H9 (cell line): ENCODE data around the gene SRGAP3. TPM values are rescaled to one million over a fixed set of nuclear protein-coding genes. Genes with fewer than 3 reads are reported as not detected.

ENCODE experiments used
- DNase-seq: peaks from one replicate; pipeline ENCODE4 v3.0.0-alpha.2; 2017
- H2AFZ ChIP-seq: one replicate; pipeline ENCODE4 v1.6.1; 2013; ENCODE audit warnings: mild to moderate bottlenecking, low read length, control low read depth, moderate library complexity
- H2AK5ac ChIP-seq: 2 replicates; pipeline ENCODE4 v1.6.1; 2013; ENCODE audit warnings: low read length, control low read depth, mixed read lengths; ENCODE audit not compliant: insufficient read length
- H2BK120ac ChIP-seq: one replicate; pipeline ENCODE4 v1.6.1; 2013; ENCODE audit warnings: low read depth, mild to moderate bottlenecking, low read length, control low read depth, inconsistent platforms; ENCODE audit not compliant: poor library complexity, severe bottlenecking
- H2BK12ac ChIP-seq: 2 replicates; pipeline ENCODE4 v1.6.1; 2013; ENCODE audit warnings: low read length, control low read depth, mixed read lengths, low read depth; ENCODE audit not compliant: insufficient read length
- H2BK15ac ChIP-seq: 2 replicates; pipeline ENCODE4 v1.6.1; 2013; ENCODE audit warnings: low read depth, low read length, control low read depth
- H2BK20ac ChIP-seq: one replicate; pipeline ENCODE4 v1.6.1; 2013; ENCODE audit warnings: low read depth, mild to moderate bottlenecking, low read length, control low read depth, inconsistent platforms; ENCODE audit not compliant: poor library complexity, severe bottlenecking
- H2BK5ac ChIP-seq: 2 replicates; pipeline ENCODE4 v1.6.1; 2013; ENCODE audit warnings: low read length, control low read depth, mixed read lengths; ENCODE audit not compliant: insufficient read length
- H3K14ac ChIP-seq: 2 replicates; pipeline ENCODE4 v1.6.1; 2013; ENCODE audit warnings: low read length, control low read depth; ENCODE audit not compliant: insufficient read depth
- H3K18ac ChIP-seq: 2 replicates; pipeline ENCODE4 v1.6.1; 2013; ENCODE audit warnings: low read depth, mild to moderate bottlenecking, mixed read lengths, low read length, control low read depth; ENCODE audit not compliant: insufficient read length
- H3K23ac ChIP-seq: 2 replicates; pipeline ENCODE4 v1.6.1; 2013; ENCODE audit warnings: low read length, control low read depth, mixed read lengths, low read depth; ENCODE audit not compliant: insufficient read length
- H3K23me2 ChIP-seq: 2 replicates; pipeline ENCODE4 v1.6.1; 2013; ENCODE audit warnings: low read depth, mild to moderate bottlenecking, mixed read lengths, low read length, control low read depth; ENCODE audit not compliant: insufficient read length, poor library complexity, severe bottlenecking
- H3K27ac ChIP-seq: 2 replicates; pipeline ENCODE4 v1.5.1; 2013; ENCODE audit warnings: low read length, control low read depth, mixed read lengths, low read depth; ENCODE audit not compliant: insufficient read length
- H3K27me3 ChIP-seq: 2 replicates; pipeline ENCODE4 v1.6.1; 2013; ENCODE audit warnings: low read length, control low read depth, inconsistent platforms; ENCODE audit not compliant: insufficient read depth
- H3K4ac ChIP-seq: 2 replicates; pipeline ENCODE4 v1.6.1; 2013; ENCODE audit warnings: low read depth, mild to moderate bottlenecking, control low read depth, inconsistent platforms, low read length, moderate library complexity
- H3K4me1 ChIP-seq: 2 replicates; pipeline ENCODE4 v1.6.1; 2013; ENCODE audit warnings: low read length, control low read depth, inconsistent platforms; ENCODE audit not compliant: insufficient read depth
- H3K4me2 ChIP-seq: 2 replicates; pipeline ENCODE4 v1.6.1; 2013; ENCODE audit warnings: low read length, control low read depth, mixed read lengths; ENCODE audit not compliant: insufficient read length, insufficient read depth
- H3K56ac ChIP-seq: 2 replicates; pipeline ENCODE4 v1.6.1; 2013; ENCODE audit warnings: low read depth, mild to moderate bottlenecking, mixed read lengths, low read length, control low read depth; ENCODE audit not compliant: insufficient read length
- H3K79me1 ChIP-seq: 2 replicates; pipeline ENCODE4 v1.6.1; 2013; ENCODE audit warnings: low read depth, mild to moderate bottlenecking, moderate library complexity, low read length, control low read depth, inconsistent platforms; ENCODE audit not compliant: insufficient read depth, poor library complexity, severe bottlenecking
- H3K79me2 ChIP-seq: 2 replicates; pipeline ENCODE4 v1.6.1; 2013; ENCODE audit warnings: low read length, control low read depth, inconsistent platforms; ENCODE audit not compliant: insufficient read depth
- H3K9ac ChIP-seq: 2 replicates; pipeline ENCODE4 v1.6.1; 2013; ENCODE audit warnings: low read length, control low read depth, mixed read lengths; ENCODE audit not compliant: insufficient read length; ENCODE audit errors: extremely low read depth
- H3K9me3 ChIP-seq: one replicate; pipeline ENCODE4 v1.6.1; 2013; ENCODE audit warnings: low read depth, low read length, inconsistent platforms; ENCODE audit not compliant: control insufficient read depth
- H3T11ph ChIP-seq: one replicate; pipeline ENCODE4 v1.6.1; 2013; ENCODE audit warnings: mild to moderate bottlenecking, low read length, control low read depth, inconsistent platforms
- H4K20me1 ChIP-seq: one replicate; pipeline ENCODE4 v1.6.1; 2013; ENCODE audit not compliant: control insufficient read depth, insufficient read length, insufficient read depth
- H4K5ac ChIP-seq: 2 replicates; pipeline ENCODE4 v1.6.1; 2013; ENCODE audit warnings: low read depth, mild to moderate bottlenecking, mixed read lengths, low read length, control low read depth; ENCODE audit not compliant: insufficient read length
- H4K8ac ChIP-seq: replicated peaks from 2 replicates; pipeline ENCODE4 v1.6.1; 2013; ENCODE audit warnings: low read length, control low read depth, mixed read lengths, low read depth; ENCODE audit not compliant: insufficient read length
- H4K91ac ChIP-seq: 2 replicates; pipeline ENCODE4 v1.6.1; 2013; ENCODE audit warnings: low read depth, mild to moderate bottlenecking, moderate library complexity, mixed read lengths, low read length, control low read depth; ENCODE audit not compliant: insufficient read length
- H3K27ac Mint-ChIP-seq, 3 experiments: 2 replicates in 2 of 3; 3 replicates in 1 of 3; pipeline ENCODE4 v1.8.0; 2020 to 2021; ENCODE audit warnings: mixed read lengths in 3 of 3, mild to moderate bottlenecking in 1 of 3, moderate library complexity in 1 of 3
- H3K27me3 Mint-ChIP-seq: 2 replicates; pipeline ENCODE4 v1.8.0; 2021; ENCODE audit warnings: low read depth, mild to moderate bottlenecking, moderate library complexity, mixed read lengths
- H3K36me3 Mint-ChIP-seq, 3 experiments: 2 replicates in 2 of 3; 3 replicates in 1 of 3; pipeline ENCODE4 v1.8.0; 2020 to 2021; ENCODE audit warnings: low read depth in 3 of 3, mixed read lengths in 3 of 3; ENCODE audit not compliant: insufficient read depth in 1 of 3
- H3K4me1 Mint-ChIP-seq, 2 experiments: 2 replicates each; pipeline ENCODE4 v1.8.0; 2020; ENCODE audit warnings: mixed read lengths in 2 of 2
- H3K4me3 Mint-ChIP-seq, 2 experiments: 2 replicates in 1 of 2; 3 replicates in 1 of 2; pipeline ENCODE4 v1.8.0; 2020 to 2021; ENCODE audit warnings: mild to moderate bottlenecking in 2 of 2, mixed read lengths in 2 of 2, moderate library complexity in 1 of 2
- H3K9me3 Mint-ChIP-seq, 2 experiments: 2 replicates in 1 of 2; 3 replicates in 1 of 2; pipeline ENCODE4 v1.8.0; 2020; ENCODE audit warnings: mild to moderate bottlenecking in 2 of 2, mixed read lengths in 2 of 2, moderate library complexity in 1 of 2
- CTCF ChIP-seq: fragments of 200-600 bp; sonication (generic); conservative IDR thresholded peaks from 3 replicates; pipeline ENCODE4 v1.8.0; 2021; ENCODE audit warnings: antibody characterized with exemption, mild to moderate bottlenecking
- WGBS: extraction: QIAGEN DNeasy Blood & Tissue Kit; methylation state at CpG from one replicate; pipeline ENCODE4 v1.1.7; 2013; ENCODE audit warnings: missing lambda C conversion rate, low lambda C conversion rate, mixed read lengths; ENCODE audit not compliant: insufficient read length; ENCODE audit errors: extremely low coverage; 5-methylcytosine and 5-hydroxymethylcytosine counted together
- total RNA-seq: library from RNA; stranded (reverse); gene quantifications from 2 replicates; pipeline ENCODE4 v1.2.1, GENCODE V29; 2021

SRGAP3 gene
- total RNA-seq, 1 experiment from 2014 or later: 3.4 TPM

DNA sequence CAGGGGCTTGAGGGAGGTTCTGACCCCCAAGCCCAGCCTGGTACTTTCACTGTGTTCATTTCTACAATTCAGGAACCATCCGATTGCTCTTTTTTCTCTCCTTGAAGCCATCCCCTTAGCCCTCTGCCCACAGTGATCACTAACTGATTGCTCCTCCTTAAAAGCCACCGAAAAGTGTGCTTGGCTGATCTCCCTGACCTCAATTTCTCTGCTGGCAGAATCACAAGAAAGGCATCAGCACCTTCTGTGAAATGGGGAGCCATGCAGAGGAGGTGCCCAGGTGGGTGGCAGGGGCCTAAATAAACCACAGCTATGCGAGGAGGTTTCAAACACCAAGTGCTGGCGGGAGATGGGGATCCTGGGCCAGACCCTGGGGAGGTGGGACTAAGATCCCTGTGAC, 56.2 kb downstream of the SRGAP3 start:
- no peaks in the 10 kb centered on the region for H3K36me3 Mint-ChIP-seq
- no peaks in the 10 kb centered on the region for H3K27me3 ChIP-seq
- H2BK120ac ChIP-seq: no peak overlapping the region
- H3K9me3 Mint-ChIP-seq: no peaks in the 10 kb centered on the region
- no peak overlapping the region for H3K56ac ChIP-seq
- H3K4me1 Mint-ChIP-seq: peaks cover 32 to 44% of the 10 kb centered on the region in 2 experiments
- H3K4me2 ChIP-seq: no peak overlapping the region
- no peaks in the 10 kb centered on the region for H3K79me1 ChIP-seq
- H2BK15ac ChIP-seq: no peak overlapping the region
- H2BK20ac ChIP-seq: no peak overlapping the region
- H3T11ph ChIP-seq: no peak overlapping the region
- no peak overlapping the region for H3K4me3 Mint-ChIP-seq
- H3K18ac ChIP-seq: no peak overlapping the region
- H2AFZ ChIP-seq: no peak overlapping the region
- H2BK12ac ChIP-seq: no peak overlapping the region
- no peak overlapping the region for H4K5ac ChIP-seq
- H3K27ac ChIP-seq: no peak overlapping the region
- WGBS: no CpG with 5 or more reads among the region's 4 CpGs
- no peak overlapping the region for H3K9ac ChIP-seq
- H3K23me2 ChIP-seq: peaks cover 3% of the 10 kb centered on the region
- no peaks in the 10 kb centered on the region for H4K20me1 ChIP-seq
- TF ChIP-seq CTCF: no peak
- no peaks in the 10 kb centered on the region for H3K79me2 ChIP-seq
- no peaks in the 10 kb centered on the region for H3K9me3 ChIP-seq
- no peak overlapping the region for H4K8ac ChIP-seq
- H2BK5ac ChIP-seq: no peak overlapping the region
- H3K4ac ChIP-seq: no peak overlapping the region
- no peaks in the 10 kb centered on the region for H3K27me3 Mint-ChIP-seq
- H4K91ac ChIP-seq: no peak overlapping the region
- H3K14ac ChIP-seq: no peak overlapping the region
- H3K27ac Mint-ChIP-seq: no peak overlapping the region; a peak in 1 of 7 replicates
- no peak overlapping the region for H2AK5ac ChIP-seq
- H3K23ac ChIP-seq: no peak overlapping the region
- DNase-seq: no peak
- H3K4me1 ChIP-seq: no peaks in the 10 kb centered on the region
